ENCODE data around the gene TRAPPC2L.

The TRAPPC2L gene

DNA sequence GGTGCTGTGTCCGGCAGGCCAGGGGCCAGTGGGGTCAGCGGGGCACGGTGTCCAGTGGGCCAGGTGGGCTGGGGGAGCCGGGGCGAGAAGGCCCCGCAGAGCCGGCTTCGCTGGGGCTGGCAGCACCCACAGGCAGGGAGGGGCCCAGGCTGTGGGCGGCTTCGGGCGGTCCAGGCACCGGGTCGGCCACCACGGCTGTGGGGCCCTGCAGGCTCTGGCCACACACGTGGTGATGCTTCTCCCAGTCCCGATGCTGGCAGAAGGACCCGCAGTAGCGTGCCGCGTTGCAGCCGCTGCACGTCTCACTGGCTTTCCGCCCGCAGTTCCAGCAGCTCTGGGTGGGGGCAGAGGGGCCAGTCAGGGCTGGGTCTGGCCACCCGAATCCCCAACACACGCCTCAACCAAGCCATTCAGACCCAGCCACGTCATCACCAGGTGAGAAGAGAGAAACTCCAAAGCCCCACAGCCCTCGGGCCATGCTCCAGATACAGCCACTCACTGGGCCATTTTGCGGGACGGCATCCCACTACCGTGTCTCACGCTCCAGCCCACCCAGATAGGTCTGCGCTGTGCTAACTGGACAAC, 20.1 kb downstream of the TRAPPC2L start:
- TF ChIP-seq EP300 (IDR thresholded peaks at IDR 0.05; ENCODE audit: borderline replicate concordance) = no peak
- TF ChIP-seq, protein P1, sequence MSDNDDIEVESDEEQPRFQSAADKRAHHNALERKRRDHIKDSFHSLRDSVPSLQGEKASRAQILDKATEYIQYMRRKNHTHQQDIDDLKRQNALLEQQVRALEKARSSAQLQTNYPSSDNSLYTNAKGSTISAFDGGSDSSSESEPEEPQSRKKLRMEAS (IDR thresholded peaks at IDR 0.05) = no peak
- no peak for TF ChIP-seq TAF1 (IDR thresholded peaks at IDR 0.05; ENCODE audit: low read depth)
- TF ChIP-seq YY1 (IDR thresholded peaks at IDR 0.05; ENCODE audit: low read depth) = no peak
- TF ChIP-seq CREB1 (IDR thresholded peaks at IDR 0.05; ENCODE audit: low read depth) = no peak
- TF ChIP-seq CEBPB (IDR thresholded peaks at IDR 0.05) = no peak
- no peak for TF ChIP-seq TCF12 (IDR thresholded peaks at IDR 0.05; ENCODE audit: low read depth)
- TF ChIP-seq, protein P2, sequence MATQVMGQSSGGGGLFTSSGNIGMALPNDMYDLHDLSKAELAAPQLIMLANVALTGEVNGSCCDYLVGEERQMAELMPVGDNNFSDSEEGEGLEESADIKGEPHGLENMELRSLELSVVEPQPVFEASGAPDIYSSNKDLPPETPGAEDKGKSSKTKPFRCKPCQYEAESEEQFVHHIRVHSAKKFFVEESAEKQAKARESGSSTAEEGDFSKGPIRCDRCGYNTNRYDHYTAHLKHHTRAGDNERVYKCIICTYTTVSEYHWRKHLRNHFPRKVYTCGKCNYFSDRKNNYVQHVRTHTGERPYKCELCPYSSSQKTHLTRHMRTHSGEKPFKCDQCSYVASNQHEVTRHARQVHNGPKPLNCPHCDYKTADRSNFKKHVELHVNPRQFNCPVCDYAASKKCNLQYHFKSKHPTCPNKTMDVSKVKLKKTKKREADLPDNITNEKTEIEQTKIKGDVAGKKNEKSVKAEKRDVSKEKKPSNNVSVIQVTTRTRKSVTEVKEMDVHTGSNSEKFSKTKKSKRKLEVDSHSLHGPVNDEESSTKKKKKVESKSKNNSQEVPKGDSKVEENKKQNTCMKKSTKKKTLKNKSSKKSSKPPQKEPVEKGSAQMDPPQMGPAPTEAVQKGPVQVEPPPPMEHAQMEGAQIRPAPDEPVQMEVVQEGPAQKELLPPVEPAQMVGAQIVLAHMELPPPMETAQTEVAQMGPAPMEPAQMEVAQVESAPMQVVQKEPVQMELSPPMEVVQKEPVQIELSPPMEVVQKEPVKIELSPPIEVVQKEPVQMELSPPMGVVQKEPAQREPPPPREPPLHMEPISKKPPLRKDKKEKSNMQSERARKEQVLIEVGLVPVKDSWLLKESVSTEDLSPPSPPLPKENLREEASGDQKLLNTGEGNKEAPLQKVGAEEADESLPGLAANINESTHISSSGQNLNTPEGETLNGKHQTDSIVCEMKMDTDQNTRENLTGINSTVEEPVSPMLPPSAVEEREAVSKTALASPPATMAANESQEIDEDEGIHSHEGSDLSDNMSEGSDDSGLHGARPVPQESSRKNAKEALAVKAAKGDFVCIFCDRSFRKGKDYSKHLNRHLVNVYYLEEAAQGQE (IDR thresholded peaks at IDR 0.05; ENCODE audit: low read depth) = no peak

DNA sequence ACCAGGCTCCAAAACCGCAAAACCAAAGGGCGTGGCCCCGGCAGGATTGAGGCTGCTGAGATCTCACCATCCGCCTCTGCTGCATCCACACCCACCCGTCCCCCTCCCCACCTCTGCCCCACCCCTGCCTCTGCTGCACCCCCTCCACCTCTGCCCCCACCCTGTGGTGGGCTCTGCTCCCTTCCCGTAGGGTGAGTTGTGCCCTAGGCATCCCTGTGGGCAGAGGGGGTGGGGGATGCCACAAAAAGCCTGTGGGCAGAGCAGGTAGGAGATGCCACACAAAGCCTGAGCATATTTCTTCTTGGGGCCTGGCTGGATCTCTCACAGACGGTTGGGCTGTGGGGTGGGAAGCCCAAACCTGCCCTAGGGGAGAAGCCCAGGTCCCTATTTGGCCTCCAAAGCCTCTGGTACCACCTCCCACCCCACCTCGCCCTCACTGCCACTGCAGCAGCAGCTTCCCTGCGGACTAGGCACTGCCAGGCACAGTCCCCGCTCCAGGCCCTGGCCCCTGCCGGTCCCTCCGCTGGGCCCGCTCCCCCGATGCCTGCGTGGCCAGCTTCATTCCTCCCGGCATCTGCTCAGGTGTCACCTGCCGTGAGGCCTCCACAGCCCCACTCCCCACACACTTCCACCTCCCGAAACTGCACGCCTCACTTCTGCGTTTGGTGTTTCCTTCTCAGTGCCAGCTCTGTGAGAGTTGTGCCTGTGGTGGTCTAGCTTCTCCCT, 20.8 kb downstream of the TRAPPC2L start:
- TF ChIP-seq YY1 (IDR thresholded peaks at IDR 0.05; ENCODE audit: low read depth) (no peak), CEBPB (IDR thresholded peaks at IDR 0.05) (no peak), TAF1 (IDR thresholded peaks at IDR 0.05; ENCODE audit: low read depth) (no peak), FOXM1 (IDR thresholded peaks at IDR 0.05; ENCODE audit: borderline replicate concordance, low read depth) (no peak), NFIC (IDR thresholded peaks at IDR 0.05) (no peak), EP300 (IDR thresholded peaks at IDR 0.05; ENCODE audit: borderline replicate concordance) (no peak), EGR1 (IDR thresholded peaks at IDR 0.05) (no peak), TEAD4 (IDR thresholded peaks at IDR 0.05) (no peak), TCF12 (IDR thresholded peaks at IDR 0.05; ENCODE audit: low read depth) (no peak), ZBTB7A (IDR thresholded peaks at IDR 0.05; ENCODE audit: low read depth) (no peak), CREB1 (IDR thresholded peaks at IDR 0.05; ENCODE audit: low read depth) (no peak), RAD21 (IDR thresholded peaks at IDR 0.05; ENCODE audit: low read depth) (no peak)
- TF ChIP-seq, protein P2 (IDR thresholded peaks at IDR 0.05; ENCODE audit: low read depth) = no peak
- TF ChIP-seq, protein P1 (IDR thresholded peaks at IDR 0.05) = no peak
- TF ChIP-seq, protein P3, sequence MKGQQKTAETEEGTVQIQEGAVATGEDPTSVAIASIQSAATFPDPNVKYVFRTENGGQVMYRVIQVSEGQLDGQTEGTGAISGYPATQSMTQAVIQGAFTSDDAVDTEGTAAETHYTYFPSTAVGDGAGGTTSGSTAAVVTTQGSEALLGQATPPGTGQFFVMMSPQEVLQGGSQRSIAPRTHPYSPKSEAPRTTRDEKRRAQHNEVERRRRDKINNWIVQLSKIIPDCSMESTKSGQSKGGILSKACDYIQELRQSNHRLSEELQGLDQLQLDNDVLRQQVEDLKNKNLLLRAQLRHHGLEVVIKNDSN (IDR thresholded peaks at IDR 0.05) = no peak

DNA sequence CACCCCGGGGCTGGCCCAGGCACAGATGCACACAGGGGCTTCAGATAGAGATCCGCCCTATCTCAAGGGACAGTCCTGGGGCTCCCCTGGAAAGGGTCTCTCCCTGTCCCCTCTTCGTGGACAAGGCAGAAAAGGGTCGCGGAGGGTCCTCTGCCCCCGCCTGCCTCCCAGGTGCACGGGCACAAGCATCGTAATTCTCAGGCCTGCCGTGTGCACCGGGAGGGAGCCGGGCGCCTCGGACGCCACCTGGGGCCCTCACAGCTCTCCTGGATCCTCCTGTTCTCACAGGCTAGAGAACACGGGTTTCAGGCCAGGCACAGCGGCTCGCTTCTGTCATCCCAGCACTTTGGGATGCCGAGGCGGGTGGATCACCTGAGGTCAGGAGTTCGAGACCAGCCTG, 21.4 kb downstream of the TRAPPC2L start:
- TF ChIP-seq RAD21 (IDR thresholded peaks at IDR 0.05; ENCODE audit: low read depth) (no peak), EP300 (IDR thresholded peaks at IDR 0.05; ENCODE audit: borderline replicate concordance) (no peak), TCF12 (IDR thresholded peaks at IDR 0.05; ENCODE audit: low read depth) (no peak), CEBPB (IDR thresholded peaks at IDR 0.05) (no peak)
- TF ChIP-seq, protein P2 (IDR thresholded peaks at IDR 0.05; ENCODE audit: low read depth) = no peak
- TF ChIP-seq, protein P1 (IDR thresholded peaks at IDR 0.05) = no peak

DNA sequence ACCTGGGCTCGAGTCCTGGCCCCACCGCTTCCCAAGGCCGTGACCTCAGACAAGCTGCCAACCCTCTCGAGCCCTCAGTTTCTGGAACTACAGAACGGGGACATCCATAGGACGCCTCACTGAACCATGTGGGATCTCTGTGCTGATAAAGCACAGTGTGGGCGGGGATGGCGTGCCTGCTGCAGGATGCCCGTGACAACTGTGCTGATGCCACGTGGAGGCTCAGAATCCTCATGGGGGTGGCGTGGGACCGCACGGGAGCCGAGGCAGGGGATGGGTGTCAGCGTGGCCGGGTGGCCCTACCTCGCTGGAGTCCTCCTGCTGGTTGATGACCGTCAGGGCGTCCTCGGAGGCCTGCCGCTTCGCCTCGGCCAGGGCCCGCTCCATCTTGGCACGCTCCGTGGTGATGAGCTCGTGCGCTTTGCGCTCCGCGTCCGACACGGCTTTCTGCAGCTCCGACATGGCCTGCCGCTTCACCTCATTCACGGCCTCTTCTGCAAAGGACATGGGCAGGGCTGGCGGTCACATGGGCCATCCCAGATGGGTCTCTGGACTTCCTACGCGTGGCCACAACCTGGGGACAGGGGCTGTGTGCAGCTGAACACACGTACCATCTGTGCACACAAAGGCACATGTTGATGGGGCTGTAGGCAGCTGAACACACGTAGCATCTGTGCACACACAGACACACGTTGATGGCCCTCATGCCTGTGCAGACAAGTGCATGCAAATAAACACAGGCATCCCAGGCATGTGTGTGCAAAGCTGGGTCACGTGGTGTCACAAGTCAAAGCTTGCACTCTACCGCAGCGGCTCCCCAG, 22.2 kb downstream of the TRAPPC2L start:
- TF ChIP-seq, protein P3 (IDR thresholded peaks at IDR 0.05) = peak; percentile 43
- no peak for TF ChIP-seq ZBTB7A (IDR thresholded peaks at IDR 0.05; ENCODE audit: low read depth)
